PC-3 (cell line): ENCODE measurements around the gene ALAS2. TPM values are rescaled to one million over a fixed set of nuclear protein-coding genes. Genes with fewer than 3 reads are reported as not detected.

ENCODE experiments used
- ATAC-seq: fragments of 200-7000 bp; cut with Tn5 transposase; 2 replicates; pipeline ENCODE4 v1.9.1; 2020; ENCODE audit warnings: mild to moderate bottlenecking, moderate library complexity
- BruUV-seq: library from RNA; stranded (reverse); fragments of 400-500 nt; replicated peaks from 2 replicates; lab custom pipeline; 2021; lab: Mats Ljungman, UMichigan
- CTCF ChIA-PET: fragments of 300-600 bp; sonication (Branson Sonifier 250); formaldehyde crosslinking; loops from one replicate; lab custom pipeline; 2022; ENCODE audit warnings: antibody characterized with exemption; lab: Charles Lee
- POLR2A ChIA-PET: fragments of 300-600 bp; sonication (Branson Sonifier 250); formaldehyde crosslinking; loops from one replicate; lab custom pipeline; 2022; ENCODE audit warnings: antibody characterized with exemption; ENCODE audit not compliant: unreplicated experiment; lab: Charles Lee
- DNase-seq: peaks from one replicate; pipeline ENCODE4 v3.0.0-alpha.2; 2015
- H2AFZ ChIP-seq: fragments of 300-600 bp; sonication (generic); 2 replicates; pipeline ENCODE4 v1.6.0; 2016; ENCODE audit warnings: antibody characterized with exemption, low read length
- H3F3A ChIP-seq: fragments of 300-600 bp; sonication (generic); one replicate; pipeline ENCODE4 v1.6.0; 2017; ENCODE audit warnings: antibody characterized with exemption, low read length, control low read depth, mild to moderate bottlenecking; ENCODE audit not compliant: unreplicated experiment
- H3K27ac ChIP-seq: fragments of 300-600 bp; sonication (generic); 2 replicates; pipeline ENCODE4 v1.5.1; 2016; ENCODE audit warnings: mild to moderate bottlenecking, low read length
- H3K27me3 ChIP-seq: fragments of 300-600 bp; sonication (generic); 2 replicates; pipeline ENCODE4 v1.6.1; 2016; ENCODE audit warnings: low read length, mixed read lengths
- H3K36me3 ChIP-seq: fragments of 300-600 bp; sonication (generic); 2 replicates; pipeline ENCODE4 v1.6.1; 2016; ENCODE audit warnings: low read depth, mixed run types, low read length, mixed read lengths
- H3K4me1 ChIP-seq: fragments of 300-600 bp; sonication (generic); 2 replicates; pipeline ENCODE4 v1.5.1; 2016; ENCODE audit warnings: low read length; ENCODE audit not compliant: insufficient read depth
- H3K4me2 ChIP-seq: fragments of 300-600 bp; sonication (generic); 2 replicates; pipeline ENCODE4 v1.6.0; 2016; ENCODE audit warnings: low read length
- H3K4me3 ChIP-seq: fragments of 300-600 bp; sonication (generic); 2 replicates; pipeline ENCODE4 v1.5.1; 2016; ENCODE audit warnings: mild to moderate bottlenecking, low read length, mixed read lengths
- H3K79me2 ChIP-seq: fragments of 300-600 bp; sonication (generic); 2 replicates; pipeline ENCODE4 v1.6.1; 2017; ENCODE audit warnings: low read length, mixed read lengths
- H3K9ac ChIP-seq: fragments of 300-600 bp; sonication (generic); 2 replicates; pipeline ENCODE4 v1.6.0; 2016; ENCODE audit warnings: mild to moderate bottlenecking, low read length
- H3K9me2 ChIP-seq: fragments of 300-600 bp; sonication (generic); replicated peaks from 2 replicates; pipeline ENCODE4 v1.6.1; 2016; ENCODE audit warnings: mixed run types, low read length, mixed read lengths
- H3K9me3 ChIP-seq: fragments of 300-600 bp; sonication (generic); 2 replicates; pipeline ENCODE4 v1.6.1; 2016; ENCODE audit warnings: low read length, mixed read lengths
- H4K20me1 ChIP-seq: fragments of 300-600 bp; sonication (generic); 2 replicates; pipeline ENCODE4 v1.6.1; 2016; ENCODE audit warnings: low read length, mixed read lengths
- EZH2 ChIP-seq: fragments of 300-600 bp; sonication (generic); IDR thresholded peaks from one replicate; pipeline ENCODE4 v1.6.1; 2017; ENCODE audit warnings: antibody characterized with exemption, mild to moderate bottlenecking, low read length; ENCODE audit not compliant: unreplicated experiment
- EZH2phosphoT487 ChIP-seq: fragments of 300-600 bp; sonication (generic); IDR thresholded peaks from 2 replicates; pipeline ENCODE4 v1.6.1; 2018; ENCODE audit warnings: mild to moderate bottlenecking, antibody characterized with exemption, low read length, borderline replicate concordance
- intact Hi-C: fragments of 100-400 bp; cut with micrococcal nuclease; formaldehyde crosslinking; loops from 2 replicates; pipeline ENCODE4 v1.9.0; 2023
- total RNA-seq: library from RNA; depleted of rRNA; stranded (reverse); fragments of >200 nt; gene quantifications from 2 replicates; pipeline ENCODE4 v1.2.3, GENCODE V29; 2014
- TF ChIP-seq, protein P1 (sequence below): fragments of 300-600 bp; sonication (generic); conservative IDR thresholded peaks from 2 replicates; pipeline ENCODE4 v1.5.1; 2017; ENCODE audit warnings: antibody characterized with exemption, low read depth, mild to moderate bottlenecking, low read length

ALAS2 gene
- total RNA-seq, 1 experiment from 2014 or later: not detected

DNA sequence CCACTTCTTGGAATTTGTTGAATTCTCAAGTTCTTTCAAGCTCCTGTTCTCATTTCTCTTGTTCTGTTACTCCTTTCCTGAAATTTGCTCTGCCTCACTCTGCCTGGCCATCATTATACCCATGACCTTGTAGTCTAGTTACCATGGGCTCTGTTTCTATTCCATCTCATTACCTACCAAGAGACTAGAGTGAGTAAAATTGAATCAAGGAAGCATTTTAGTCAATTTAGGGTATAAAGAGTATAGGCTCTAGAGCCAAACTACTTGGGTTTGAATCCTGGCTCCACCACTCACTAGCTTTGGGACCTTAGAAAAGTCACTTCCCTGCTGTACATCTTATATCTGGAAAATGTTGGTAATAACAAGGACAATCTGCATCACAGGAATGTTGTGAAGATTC is 2.2 kb downstream of the ALAS2 start:
- H3K9me3 ChIP-seq: no peaks in the 10 kb centered on the region
- intact Hi-C loops: no loop called here
- H3K4me3 ChIP-seq: no peak overlapping the region
- DNase-seq (no peak), ATAC-seq (no peak)
- no peaks in the 10 kb centered on the region for H4K20me1 ChIP-seq
- TF ChIP-seq EZH2phosphoT487 (no peak), EZH2 (no peak)
- TF ChIP-seq, protein P1, sequence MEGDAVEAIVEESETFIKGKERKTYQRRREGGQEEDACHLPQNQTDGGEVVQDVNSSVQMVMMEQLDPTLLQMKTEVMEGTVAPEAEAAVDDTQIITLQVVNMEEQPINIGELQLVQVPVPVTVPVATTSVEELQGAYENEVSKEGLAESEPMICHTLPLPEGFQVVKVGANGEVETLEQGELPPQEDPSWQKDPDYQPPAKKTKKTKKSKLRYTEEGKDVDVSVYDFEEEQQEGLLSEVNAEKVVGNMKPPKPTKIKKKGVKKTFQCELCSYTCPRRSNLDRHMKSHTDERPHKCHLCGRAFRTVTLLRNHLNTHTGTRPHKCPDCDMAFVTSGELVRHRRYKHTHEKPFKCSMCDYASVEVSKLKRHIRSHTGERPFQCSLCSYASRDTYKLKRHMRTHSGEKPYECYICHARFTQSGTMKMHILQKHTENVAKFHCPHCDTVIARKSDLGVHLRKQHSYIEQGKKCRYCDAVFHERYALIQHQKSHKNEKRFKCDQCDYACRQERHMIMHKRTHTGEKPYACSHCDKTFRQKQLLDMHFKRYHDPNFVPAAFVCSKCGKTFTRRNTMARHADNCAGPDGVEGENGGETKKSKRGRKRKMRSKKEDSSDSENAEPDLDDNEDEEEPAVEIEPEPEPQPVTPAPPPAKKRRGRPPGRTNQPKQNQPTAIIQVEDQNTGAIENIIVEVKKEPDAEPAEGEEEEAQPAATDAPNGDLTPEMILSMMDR: no peak
- H3K9ac ChIP-seq: no peak overlapping the region
- no peaks in the 10 kb centered on the region for H3K27me3 ChIP-seq
- BruUV-seq: no TSS peak
- ChIA-PET POLR2A (no interaction called here), CTCF (no interaction called here)
- H3K9me2 ChIP-seq: no peaks in the 10 kb centered on the region
- H3K4me2 ChIP-seq: no peak overlapping the region
- no peak overlapping the region for H3K27ac ChIP-seq
- peaks cover 14% of the 10 kb centered on the region for H3K4me1 ChIP-seq
- H3F3A ChIP-seq: no peaks in the 10 kb centered on the region
- no peaks in the 10 kb centered on the region for H3K79me2 ChIP-seq
- no peaks in the 10 kb centered on the region for H3K36me3 ChIP-seq
- no peak overlapping the region for H2AFZ ChIP-seq

DNA sequence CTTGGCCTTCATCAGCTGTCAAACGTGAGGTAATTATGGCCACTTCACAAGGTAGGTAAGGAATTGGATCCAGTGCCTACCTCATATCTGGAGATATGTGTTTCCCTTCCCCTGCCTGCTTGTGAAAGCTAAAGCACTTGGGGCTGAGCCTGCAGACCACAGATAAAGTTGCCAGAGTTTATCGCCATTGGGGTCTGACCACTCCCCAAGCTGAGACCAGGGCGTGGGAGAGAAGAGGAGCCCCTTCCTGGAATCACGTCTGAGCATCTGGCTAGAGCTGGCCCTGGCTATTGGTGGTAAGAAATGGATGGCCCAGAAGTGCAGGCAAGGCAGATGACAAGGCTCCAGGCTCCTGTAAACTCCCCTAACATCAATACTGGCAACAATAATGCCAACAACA is 2.7 kb downstream of the ALAS2 start:
- Histone ChIP-seq H3K9ac (no peak overlapping the region), H3K79me2 (no peaks in the 10 kb centered on the region), H3K27me3 (no peaks in the 10 kb centered on the region), H3F3A (no peaks in the 10 kb centered on the region), H3K36me3 (no peaks in the 10 kb centered on the region), H3K9me3 (no peaks in the 10 kb centered on the region), H3K9me2 (no peaks in the 10 kb centered on the region), H3K27ac (no peak overlapping the region), H3K4me1 (peaks cover 14% of the 10 kb centered on the region), H3K4me2 (no peak overlapping the region), H4K20me1 (no peaks in the 10 kb centered on the region), H2AFZ (no peak overlapping the region), H3K4me3 (no peak overlapping the region)
- intact Hi-C loops: no loop called here
- ChIA-PET POLR2A (no interaction called here), CTCF (no interaction called here)
- TF ChIP-seq EZH2: no peak
- TF ChIP-seq, protein P1: no peak
- no peak for TF ChIP-seq EZH2phosphoT487
- ATAC-seq: no peak
- DNase-seq: no peak
- BruUV-seq: no TSS peak

DNA sequence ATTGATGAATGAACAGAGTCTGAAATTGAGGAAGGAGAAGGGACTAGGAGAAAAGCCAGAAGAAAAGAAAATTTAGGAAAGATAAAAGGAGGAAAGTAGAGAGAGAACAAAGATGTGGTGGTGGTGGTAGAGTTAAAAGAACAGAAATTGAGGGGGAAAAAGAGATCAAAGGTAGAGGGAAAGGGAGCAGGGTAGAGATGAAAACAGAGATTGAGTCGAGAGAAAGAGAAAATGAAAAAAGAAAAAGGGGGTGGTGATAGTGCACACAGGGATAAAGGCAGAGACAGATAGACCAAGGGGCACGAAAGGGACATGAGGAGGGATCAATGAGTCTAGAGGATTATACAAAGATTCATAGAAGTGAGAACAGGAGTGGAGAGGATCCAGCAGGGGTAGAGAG is 3.9 kb downstream of the ALAS2 start:
- no TSS peak for BruUV-seq
- H3K4me1 ChIP-seq: peaks cover 14% of the 10 kb centered on the region
- no peak overlapping the region for H3K4me3 ChIP-seq
- DNase-seq (no peak), ATAC-seq (no peak)
- no peaks in the 10 kb centered on the region for H4K20me1 ChIP-seq
- intact Hi-C loops: no loop called here
- ChIA-PET POLR2A (no interaction called here), CTCF (no interaction called here)
- H3K36me3 ChIP-seq: no peaks in the 10 kb centered on the region
- no peaks in the 10 kb centered on the region for H3K27me3 ChIP-seq
- H3K79me2 ChIP-seq: no peaks in the 10 kb centered on the region
- peak overlapping the region; percentile 35; the same call in 1 of the 2 replicates for H3K27ac ChIP-seq
- no peaks in the 10 kb centered on the region for H3F3A ChIP-seq
- no peak for TF ChIP-seq EZH2
- no peak for TF ChIP-seq EZH2phosphoT487
- TF ChIP-seq, protein P1: no peak
- no peaks in the 10 kb centered on the region for H3K9me2 ChIP-seq
- no peak overlapping the region for H3K9ac ChIP-seq
- H2AFZ ChIP-seq: no peak overlapping the region
- no peaks in the 10 kb centered on the region for H3K9me3 ChIP-seq
- no peak overlapping the region for H3K4me2 ChIP-seq
